Prostate gland (tissue), 2 donors: ENCODE data around the gene CACNA1D. TPM values are rescaled to one million over a fixed set of nuclear protein-coding genes. Genes with fewer than 3 reads are reported as not detected.

Source experiments
- DNase-seq: peaks from one replicate; pipeline ENCODE4 v3.0.0-alpha.2; 2019; ENCODE audit warnings: low spot score
- H3K27ac ChIP-seq, 2 donors: fragments of 200-600 bp; sonication (generic); 2 replicates each; pipeline ENCODE4 v1.5.1; 2017 to 2019
- H3K27me3 ChIP-seq: fragments of 200-600 bp; sonication (generic); replicated peaks from 2 replicates; pipeline ENCODE4 v1.5.1; 2019; ENCODE audit not compliant: insufficient read depth
- H3K36me3 ChIP-seq, 2 donors: fragments of 200-600 bp; sonication (generic); 1 replicate in 1 of 2; 2 replicates in 1 of 2; pipeline versions ENCODE4 v1.5.1 to v1.8.1; 2017 to 2019
- H3K4me1 ChIP-seq: fragments of 200-600 bp; sonication (generic); replicated peaks from 2 replicates; pipeline ENCODE4 v1.5.1; 2019
- H3K4me3 ChIP-seq, 2 donors: fragments of 200-600 bp; sonication (generic); 2 replicates each; pipeline ENCODE4 v1.5.1; 2017 to 2019
- H3K9me3 ChIP-seq: fragments of 200-600 bp; sonication (generic); 2 replicates; pipeline ENCODE4 v1.5.1; 2017
- POLR2A ChIP-seq: fragments of 450-650 bp; IDR thresholded peaks from one replicate; pipeline ENCODE4 v1.6.1; 2016; ENCODE audit warnings: antibody characterized with exemption, mild to moderate bottlenecking
- POLR2AphosphoS5 ChIP-seq: sonication (generic); formaldehyde crosslinking; IDR thresholded peaks from one replicate; pipeline ENCODE4 v1.6.1; 2017; ENCODE audit warnings: antibody characterized with exemption
- WGBS: methylation state at CpG from one replicate; pipeline ENCODE4 v1.1.5; 2018; 5-methylcytosine and 5-hydroxymethylcytosine counted together
- intact Hi-C: fragments of 100-400 bp; cut with DNase I; formaldehyde crosslinking; loops from one replicate; pipeline ENCODE4 v1.14.2; 2022
- total RNA-seq, 2 donors: library from RNA; depleted of rRNA; stranded (reverse); fragments of >200 nt; gene quantifications; one replicate each; pipeline ENCODE4 v1.1.0, GENCODE V29; 2016
- TF ChIP-seq, protein P1 (sequence below), 4 experiments: fragments of 200-600 bp in 2 of 4; fragments of 450-650 bp in 2 of 4; sonication (generic) in 2 of 4; IDR thresholded peaks; 1 replicate in 3 of 4; 2 replicates in 1 of 4; pipeline ENCODE4 v1.5.1; 2016 to 2019; ENCODE audit warnings: antibody characterized with exemption in 4 of 4, mild to moderate bottlenecking in 2 of 4, moderate library complexity in 2 of 4

CACNA1D gene
- total RNA-seq, 2 donors from 2014 or later, result 15.5 to 45.1 TPM

DNA sequence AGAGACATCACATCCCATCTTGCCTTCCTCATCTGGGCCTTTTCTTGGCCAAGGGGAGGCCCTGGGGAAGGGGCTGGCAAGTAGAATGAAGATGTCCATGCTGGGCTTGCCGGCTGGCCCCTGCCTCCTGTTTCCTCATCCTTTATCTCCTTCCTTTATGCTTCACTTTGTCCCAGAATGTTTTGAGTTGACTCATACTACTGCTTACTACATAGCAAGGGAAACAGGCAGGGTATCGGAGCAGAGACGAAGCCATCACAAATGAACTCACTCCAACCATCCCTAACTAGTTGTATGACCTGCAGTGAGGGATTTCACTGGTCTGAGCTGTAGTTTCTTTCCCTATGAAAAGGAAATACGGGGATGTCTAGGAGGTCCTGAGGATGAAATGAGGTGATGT is 285.8 kb downstream of the CACNA1D start:
- H3K4me1 ChIP-seq, result no peaks in the 10 kb centered on the region
- TF ChIP-seq POLR2A, result no peak
- TF ChIP-seq POLR2AphosphoS5, result no peak
- TF ChIP-seq, protein P1, sequence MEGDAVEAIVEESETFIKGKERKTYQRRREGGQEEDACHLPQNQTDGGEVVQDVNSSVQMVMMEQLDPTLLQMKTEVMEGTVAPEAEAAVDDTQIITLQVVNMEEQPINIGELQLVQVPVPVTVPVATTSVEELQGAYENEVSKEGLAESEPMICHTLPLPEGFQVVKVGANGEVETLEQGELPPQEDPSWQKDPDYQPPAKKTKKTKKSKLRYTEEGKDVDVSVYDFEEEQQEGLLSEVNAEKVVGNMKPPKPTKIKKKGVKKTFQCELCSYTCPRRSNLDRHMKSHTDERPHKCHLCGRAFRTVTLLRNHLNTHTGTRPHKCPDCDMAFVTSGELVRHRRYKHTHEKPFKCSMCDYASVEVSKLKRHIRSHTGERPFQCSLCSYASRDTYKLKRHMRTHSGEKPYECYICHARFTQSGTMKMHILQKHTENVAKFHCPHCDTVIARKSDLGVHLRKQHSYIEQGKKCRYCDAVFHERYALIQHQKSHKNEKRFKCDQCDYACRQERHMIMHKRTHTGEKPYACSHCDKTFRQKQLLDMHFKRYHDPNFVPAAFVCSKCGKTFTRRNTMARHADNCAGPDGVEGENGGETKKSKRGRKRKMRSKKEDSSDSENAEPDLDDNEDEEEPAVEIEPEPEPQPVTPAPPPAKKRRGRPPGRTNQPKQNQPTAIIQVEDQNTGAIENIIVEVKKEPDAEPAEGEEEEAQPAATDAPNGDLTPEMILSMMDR (IDR thresholded peaks at IDR 0.05), result no peak
- H3K36me3 ChIP-seq, result no peaks in the 10 kb centered on the region
- H3K27me3 ChIP-seq, result no peaks in the 10 kb centered on the region
- intact Hi-C loops, result no loop called here
- no peak overlapping the region for H3K27ac ChIP-seq
- no peaks in the 10 kb centered on the region for H3K9me3 ChIP-seq
- H3K4me3 ChIP-seq, result no peak overlapping the region
- no peak for DNase-seq
- 88% methylated on average over 4 of the region's 4 CpGs for WGBS

DNA sequence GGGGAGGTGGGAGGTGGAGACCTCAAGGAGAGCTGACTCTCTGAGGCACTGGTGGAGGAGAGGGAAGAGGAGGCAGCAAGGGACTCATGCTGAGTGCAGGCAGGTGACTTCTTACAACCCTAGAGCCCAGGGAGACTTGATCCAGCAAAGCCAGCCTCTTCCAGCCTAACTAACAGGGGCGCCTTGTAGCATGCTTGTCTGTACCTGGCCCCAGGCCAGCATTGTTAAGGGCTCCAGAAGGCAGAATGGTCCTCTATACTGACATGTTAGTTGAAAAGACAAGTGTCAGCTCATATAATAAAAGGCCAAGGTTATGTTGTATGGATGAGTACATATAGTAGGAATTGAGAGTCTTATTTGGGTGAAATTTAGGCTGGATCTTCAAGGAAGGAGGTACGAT is 286.4 kb downstream of the CACNA1D start:
- whole genome bisulfite sequencing, result 82% methylated on average over 2 of the region's 2 CpGs
- intact Hi-C loops, result no loop called here
- no peaks in the 10 kb centered on the region for H3K4me1 ChIP-seq
- no peak for TF ChIP-seq POLR2A
- TF ChIP-seq, protein P1 (IDR thresholded peaks at IDR 0.05), result no peak
- no peak for TF ChIP-seq POLR2AphosphoS5
- H3K9me3 ChIP-seq, result no peaks in the 10 kb centered on the region
- DNase-seq, result no peak
- H3K27ac ChIP-seq, result no peak overlapping the region
- H3K4me3 ChIP-seq, result no peak overlapping the region
- H3K27me3 ChIP-seq, result no peaks in the 10 kb centered on the region
- no peaks in the 10 kb centered on the region for H3K36me3 ChIP-seq

DNA sequence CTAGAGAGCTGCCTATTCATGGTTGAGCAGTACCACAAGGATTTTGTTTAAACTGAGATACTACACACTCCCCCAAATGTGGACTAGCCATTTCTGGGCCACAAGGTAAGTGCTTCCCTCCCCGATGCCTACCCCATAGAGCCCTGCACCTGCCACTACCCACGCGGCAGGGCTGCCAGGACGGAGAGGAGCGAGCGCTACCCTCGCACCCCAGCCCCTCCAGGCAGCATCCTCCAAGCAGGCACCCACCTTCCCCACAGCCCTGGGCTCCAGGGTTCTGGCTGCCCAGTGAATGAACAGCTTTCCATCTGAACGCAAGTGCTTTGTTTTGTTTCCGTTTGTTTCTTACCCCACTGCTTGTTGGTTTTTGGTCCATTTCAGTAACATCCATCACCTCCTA is 292.6 kb downstream of the CACNA1D start:
- intact Hi-C loops, result no loop called here
- no peak for DNase-seq
- 87% methylated on average over 9 of the region's 9 CpGs for WGBS
- Histone ChIP-seq H3K4me1 (no peaks in the 10 kb centered on the region), H3K27ac (no peak overlapping the region), H3K4me3 (no peak overlapping the region), H3K9me3 (no peaks in the 10 kb centered on the region), H3K36me3 (no peaks in the 10 kb centered on the region), H3K27me3 (no peaks in the 10 kb centered on the region)
- TF ChIP-seq POLR2AphosphoS5 (no peak), POLR2A (no peak)
- TF ChIP-seq, protein P1 (IDR thresholded peaks at IDR 0.05), result no peak

DNA sequence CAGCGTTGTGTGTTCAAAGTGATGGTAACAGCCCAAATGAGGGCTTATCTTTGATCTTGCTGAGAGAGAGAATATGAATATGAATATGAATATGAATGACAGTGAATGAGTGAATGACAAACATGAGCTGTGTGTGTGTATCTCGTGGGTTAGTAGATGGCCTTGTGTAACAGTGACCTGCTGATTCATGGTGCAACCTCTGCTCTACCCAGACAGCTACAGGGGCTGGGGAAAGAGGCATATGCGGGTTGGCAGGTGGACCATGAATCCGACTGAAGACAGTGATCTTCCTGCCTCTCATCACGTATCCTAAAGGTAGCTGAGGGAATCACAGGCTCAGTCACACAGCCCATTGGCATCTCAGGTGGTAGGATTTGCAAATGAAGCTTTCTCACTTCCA is 293.6 kb downstream of the CACNA1D start:
- 87% methylated on average over 5 of the region's 5 CpGs for WGBS
- no peaks in the 10 kb centered on the region for H3K4me1 ChIP-seq
- H3K36me3 ChIP-seq, result no peaks in the 10 kb centered on the region
- intact Hi-C loops, result no loop called here
- H3K27ac ChIP-seq, result no peak overlapping the region
- no peaks in the 10 kb centered on the region for H3K9me3 ChIP-seq
- H3K4me3 ChIP-seq, result no peak overlapping the region
- DNase-seq, result no peak
- TF ChIP-seq, protein P1 (IDR thresholded peaks at IDR 0.05), result no peak
- TF ChIP-seq POLR2AphosphoS5 (no peak), POLR2A (no peak)
- no peaks in the 10 kb centered on the region for H3K27me3 ChIP-seq

DNA sequence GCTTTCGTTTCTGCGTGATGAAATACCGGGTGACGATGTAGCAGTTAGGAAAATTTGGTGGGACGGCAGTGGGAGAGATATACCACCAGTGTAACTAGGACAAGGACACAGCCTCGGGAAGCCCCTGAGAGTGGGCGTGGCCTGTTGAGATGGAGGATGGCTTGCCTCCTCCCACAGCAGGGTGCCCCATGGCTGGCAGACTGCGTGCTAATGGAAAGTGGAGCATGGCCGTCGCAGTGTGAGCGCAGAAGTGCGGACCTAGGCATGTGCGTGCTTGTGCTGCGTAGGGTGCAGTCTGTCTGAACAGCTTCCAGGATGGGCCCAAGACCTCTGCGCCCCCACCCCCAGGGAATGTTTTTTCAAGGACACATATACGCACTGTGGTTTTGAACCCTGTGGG is 295.0 kb downstream of the CACNA1D start:
- intact Hi-C loops, result no loop called here
- Histone ChIP-seq H3K27ac (no peak overlapping the region), H3K4me3 (no peak overlapping the region), H3K4me1 (no peaks in the 10 kb centered on the region), H3K27me3 (no peaks in the 10 kb centered on the region), H3K9me3 (no peaks in the 10 kb centered on the region), H3K36me3 (no peaks in the 10 kb centered on the region)
- WGBS, result 85% methylated on average over 16 of the region's 16 CpGs
- no peak for TF ChIP-seq POLR2A
- TF ChIP-seq POLR2AphosphoS5, result no peak
- no peak for DNase-seq
